ENCODE data around the gene RGS3.

Gene RGS3

DNA sequence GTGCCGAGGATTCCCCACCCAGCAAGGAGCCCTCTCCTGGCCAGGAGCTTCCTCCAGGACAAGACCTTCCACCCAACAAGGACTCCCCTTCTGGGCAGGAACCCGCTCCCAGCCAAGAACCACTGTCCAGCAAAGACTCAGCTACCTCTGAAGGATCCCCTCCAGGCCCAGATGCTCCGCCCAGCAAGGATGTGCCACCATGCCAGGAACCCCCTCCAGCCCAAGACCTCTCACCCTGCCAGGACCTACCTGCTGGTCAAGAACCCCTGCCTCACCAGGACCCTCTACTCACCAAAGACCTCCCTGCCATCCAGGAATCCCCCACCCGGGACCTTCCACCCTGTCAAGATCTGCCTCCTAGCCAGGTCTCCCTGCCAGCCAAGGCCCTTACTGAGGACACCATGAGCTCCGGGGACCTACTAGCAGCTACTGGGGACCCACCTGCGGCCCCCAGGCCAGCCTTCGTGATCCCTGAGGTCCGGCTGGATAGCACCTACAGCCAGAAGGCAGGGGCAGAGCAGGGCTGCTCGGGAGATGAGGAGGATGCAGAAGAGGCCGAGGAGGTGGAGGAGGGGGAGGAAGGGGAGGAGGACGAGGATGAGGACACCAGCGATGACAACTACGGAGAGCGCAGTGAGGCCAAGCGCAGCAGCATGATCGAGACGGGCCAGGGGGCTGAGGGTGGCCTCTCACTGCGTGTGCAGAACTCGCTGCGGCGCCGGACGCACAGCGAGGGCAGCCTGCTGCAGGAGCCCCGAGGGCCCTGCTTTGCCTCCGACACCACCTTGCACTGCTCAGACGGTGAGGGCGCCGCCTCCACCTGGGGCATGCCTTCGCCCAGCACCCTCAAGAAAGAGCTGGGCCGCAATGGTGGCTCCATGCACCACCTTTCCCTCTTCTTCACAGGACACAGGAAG lies 120.2 kb downstream of the RGS3 start:
- DNase-seq (ENCODE audit: low spot score): no peak
- Histone ChIP-seq H3K4me1 (ENCODE audit: insufficient read depth, poor library complexity, severe bottlenecking) (peaks cover 41% of the 10 kb centered on the region), H3K36me3 (ENCODE audit: low read depth) (peaks cover 21% of the 10 kb centered on the region), H3K27me3 (ENCODE audit: insufficient read depth, poor library complexity, severe bottlenecking) (no peaks in the 10 kb centered on the region), H3K4me3 (ENCODE audit: severe bottlenecking) (no peak overlapping the region), H3K9me3 (ENCODE audit: severe bottlenecking) (no peaks in the 10 kb centered on the region), H3K27ac (ENCODE audit: poor library complexity, severe bottlenecking) (no peak overlapping the region)
- ATAC-seq (ENCODE audit: low read depth): no peak
- no peak for TF ChIP-seq CTCF (IDR thresholded peaks at IDR 0.05; ENCODE audit: poor library complexity, severe bottlenecking)

- TF ChIP-seq CTCF (IDR thresholded peaks at IDR 0.05; ENCODE audit: poor library complexity, severe bottlenecking): no peak
- DNase-seq (ENCODE audit: low spot score) (no peak), ATAC-seq (ENCODE audit: low read depth) (no peak)
- Histone ChIP-seq H3K27me3 (ENCODE audit: insufficient read depth, poor library complexity, severe bottlenecking) (no peaks in the 10 kb centered on the region), H3K4me1 (ENCODE audit: insufficient read depth, poor library complexity, severe bottlenecking) (peaks cover 34% of the 10 kb centered on the region), H3K36me3 (ENCODE audit: low read depth) (peaks cover 21% of the 10 kb centered on the region), H3K9me3 (ENCODE audit: severe bottlenecking) (no peaks in the 10 kb centered on the region), H3K4me3 (ENCODE audit: severe bottlenecking) (no peak overlapping the region), H3K27ac (ENCODE audit: poor library complexity, severe bottlenecking) (no peak overlapping the region)
Observed at GRCh38 chr9:113584428-113585084, 121.0 kb downstream of the RGS3 start.

DNA sequence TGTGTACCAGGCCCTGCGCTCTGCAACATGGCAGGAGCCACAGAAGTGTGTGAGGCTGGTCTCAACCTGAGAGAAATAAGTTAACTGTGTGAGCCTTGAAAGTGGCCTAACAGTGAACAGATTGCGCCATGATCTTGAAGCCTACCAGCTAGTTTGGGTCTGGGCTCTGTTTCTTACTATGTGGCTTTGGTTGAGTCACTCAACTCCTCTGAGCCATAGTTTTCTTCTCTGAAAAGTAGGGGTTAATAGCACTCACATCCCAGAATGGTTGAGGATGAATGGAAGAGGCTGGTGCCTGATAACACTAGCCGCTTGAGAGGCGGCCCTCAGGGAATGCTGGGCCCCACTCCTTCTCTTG lies 121.5 kb downstream of the RGS3 start:
- H3K36me3 ChIP-seq (ENCODE audit: low read depth): peaks cover 21% of the 10 kb centered on the region
- H3K27ac ChIP-seq (ENCODE audit: poor library complexity, severe bottlenecking): no peak overlapping the region
- peaks cover 29% of the 10 kb centered on the region for H3K4me1 ChIP-seq (ENCODE audit: insufficient read depth, poor library complexity, severe bottlenecking)
- H3K27me3 ChIP-seq (ENCODE audit: insufficient read depth, poor library complexity, severe bottlenecking): no peaks in the 10 kb centered on the region
- no peak for ATAC-seq (ENCODE audit: low read depth)
- no peaks in the 10 kb centered on the region for H3K9me3 ChIP-seq (ENCODE audit: severe bottlenecking)
- no peak for DNase-seq (ENCODE audit: low spot score)
- H3K4me3 ChIP-seq (ENCODE audit: severe bottlenecking): no peak overlapping the region
- TF ChIP-seq CTCF (IDR thresholded peaks at IDR 0.05; ENCODE audit: poor library complexity, severe bottlenecking): no peak

- Histone ChIP-seq H3K36me3 (ENCODE audit: low read depth) (peaks cover 21% of the 10 kb centered on the region), H3K4me3 (ENCODE audit: severe bottlenecking) (no peak overlapping the region), H3K4me1 (ENCODE audit: insufficient read depth, poor library complexity, severe bottlenecking) (peaks cover 24% of the 10 kb centered on the region), H3K27ac (ENCODE audit: poor library complexity, severe bottlenecking) (no peak overlapping the region), H3K9me3 (ENCODE audit: severe bottlenecking) (no peaks in the 10 kb centered on the region), H3K27me3 (ENCODE audit: insufficient read depth, poor library complexity, severe bottlenecking) (no peaks in the 10 kb centered on the region)
- no peak for TF ChIP-seq CTCF (IDR thresholded peaks at IDR 0.05; ENCODE audit: poor library complexity, severe bottlenecking)
- DNase-seq (ENCODE audit: low spot score) (no peak), ATAC-seq (ENCODE audit: low read depth) (peak; percentile 19; the same call in 1 of the 3 replicates)
Observed at GRCh38 chr9:113585555-113585954, 122.0 kb downstream of the RGS3 start.

All from RWPE2 (cell line).